GM12865 (cell line): Measurements from ENCODE around the gene TRIO.

Experiments used
- DNase-seq: peaks from one replicate; pipeline ENCODE4 v3.0.0; 2010; ENCODE audit warnings: low read depth
- H3K4me3 ChIP-seq: 2 replicates; pipeline ENCODE4 v1.5.1; 2011; ENCODE audit warnings: mild to moderate bottlenecking, low read depth, low read length, control low read depth
- CTCF ChIP-seq: IDR thresholded peaks from 2 replicates; pipeline ENCODE4 v1.5.1; 2011; ENCODE audit warnings: low read length, control low read depth, low read depth, inconsistent platforms; ENCODE audit not compliant: insufficient read depth; ENCODE audit errors: missing control alignments

TRIO gene

GRCh38 chr5:14491015-14491915, 348.1 kb downstream of the TRIO start:
- TF ChIP-seq CTCF = no peak
- H3K4me3 ChIP-seq = no peak overlapping the region
- no peak for DNase-seq

- no peak for TF ChIP-seq CTCF
- no peak overlapping the region for H3K4me3 ChIP-seq
- no peak for DNase-seq
These were observed 349.3 kb downstream of the TRIO start for GRCh38 chr5:14492331-14492964.

- no peak for DNase-seq
- H3K4me3 ChIP-seq = no peak overlapping the region
- no peak for TF ChIP-seq CTCF
These were observed 352.2 kb downstream of the TRIO start for GRCh38 chr5:14495301-14495700.

- no peak overlapping the region for H3K4me3 ChIP-seq
- no peak for TF ChIP-seq CTCF
- no peak for DNase-seq
These were observed 354.2 kb downstream of the TRIO start for GRCh38 chr5:14497311-14497710.

GRCh38 chr5:14501353-14502293, 358.5 kb downstream of the TRIO start:
- no peak for DNase-seq
- no peak for TF ChIP-seq CTCF
- H3K4me3 ChIP-seq = no peak overlapping the region

GRCh38 chr5:14502294-14502690, 359.1 kb downstream of the TRIO start:
- TF ChIP-seq CTCF = no peak
- H3K4me3 ChIP-seq = no peak overlapping the region
- DNase-seq = no peak
